Esophagus squamous epithelium (tissue), 5 donors: ENCODE data around the gene PTPRQ. TPM values are rescaled to one million over a fixed set of nuclear protein-coding genes. Genes with fewer than 3 reads are reported as not detected.
"Not testable (repeated sequence)": the region's sequence is repeated elsewhere in the genome, so short reads cannot be mapped to it uniquely, and the experiment has no call there.

Experiments
- DNase-seq: peaks from one replicate; lab custom pipeline; 2025; lab: John Stamatoyannopoulos, UW
- H3K27ac ChIP-seq, 4 donors: fragments of 200-600 bp; sonication (generic); one replicate each; pipeline ENCODE4 v1.5.1; 2016 to 2019; ENCODE audit warnings: mild to moderate bottlenecking in 1 of 4
- H3K27me3 ChIP-seq, 4 donors: fragments of 200-600 bp; sonication (generic); 1 replicate in 3 of 4; 2 replicates in 1 of 4; pipeline versions ENCODE4 v1.5.1 to v1.6.0; 2017 to 2021; ENCODE audit warnings: antibody characterized with exemption in 1 of 4
- H3K36me3 ChIP-seq, 3 donors: fragments of 200-600 bp; sonication (generic); one replicate each; pipeline ENCODE4 v1.5.1; 2016 to 2019
- H3K4me1 ChIP-seq, 3 donors: fragments of 200-600 bp; sonication (generic); one replicate each; pipeline ENCODE4 v1.5.1; 2017 to 2019
- H3K4me3 ChIP-seq, 4 donors: fragments of 200-600 bp; sonication (generic); 1 replicate in 3 of 4; 2 replicates in 1 of 4; pipeline ENCODE4 v1.5.1; 2016 to 2019; ENCODE audit warnings: mild to moderate bottlenecking in 2 of 4, moderate library complexity in 1 of 4
- H3K9me3 ChIP-seq, 3 donors: fragments of 200-600 bp; sonication (generic); one replicate each; pipeline ENCODE4 v1.5.1; 2016 to 2019
- POLR2A ChIP-seq, 4 donors: fragments of 450-650 bp; IDR thresholded peaks; one replicate each; pipeline ENCODE4 v1.6.1; 2017; ENCODE audit warnings: antibody characterized with exemption in 4 of 4, mild to moderate bottlenecking in 4 of 4, moderate library complexity in 3 of 4
- WGBS, 2 donors: methylation state at CpG; one replicate each; pipeline ENCODE4 v1.1.5; 2018; 5-methylcytosine and 5-hydroxymethylcytosine counted together
- intact Hi-C: fragments of 100-400 bp; cut with DNase I; formaldehyde crosslinking; loops from one replicate; pipeline ENCODE4 v1.15.0; 2022
- total RNA-seq, 4 donors: library from RNA; depleted of rRNA; stranded (reverse); fragments of >200 nt; gene quantifications; one replicate each; pipeline ENCODE4 v1.1.0, GENCODE V29; 2016
- TF ChIP-seq, protein P1 (sequence below), 6 experiments: fragments of 450-650 bp in 4 of 6; fragments of 200-600 bp in 2 of 6; sonication (generic) in 2 of 6; IDR thresholded peaks; one replicate each; pipeline ENCODE4 v1.5.1; 2016 to 2019; ENCODE audit warnings: antibody characterized with exemption in 6 of 6, mild to moderate bottlenecking in 4 of 6, moderate library complexity in 4 of 6
- donor health status: DM: yes; HTN: yes; CAD: no.

The PTPRQ gene
- total RNA-seq, 4 donors from 2014 or later: 0.19 to 0.44 (median 0.31) TPM; not detected in 1

DNA sequence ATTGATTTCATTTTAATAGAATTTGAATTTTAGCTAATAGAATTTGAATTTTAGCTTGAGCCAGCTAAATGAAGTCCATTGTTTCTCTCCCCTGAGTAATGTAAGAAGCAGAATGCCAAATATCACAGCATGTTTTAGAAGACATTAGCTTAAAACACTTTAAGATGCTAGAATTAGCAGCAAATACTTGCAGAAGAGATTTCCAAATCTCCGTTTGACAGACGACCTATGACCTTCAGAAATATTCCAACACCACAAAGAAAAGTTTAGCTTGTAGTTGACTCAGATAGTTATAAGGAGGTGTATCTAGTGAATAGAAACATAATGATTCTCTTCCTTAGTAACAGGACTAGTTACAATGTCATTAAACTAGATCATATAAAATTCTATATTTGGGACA lies 211.7 kb downstream of the PTPRQ start:
- Histone ChIP-seq H3K4me1 (no peaks in the 10 kb centered on the region), H3K4me3 (no peak overlapping the region), H3K27me3 (no peaks in the 10 kb centered on the region), H3K36me3 (no peaks in the 10 kb centered on the region), H3K9me3 (no peaks in the 10 kb centered on the region), H3K27ac (no peak overlapping the region)
- 45 to 53% methylated on average over 2 of the region's 2 CpGs for WGBS, 2 donors
- no peak for DNase-seq
- intact Hi-C loops: no loop called here
- TF ChIP-seq POLR2A (IDR thresholded peaks at IDR 0.05): no peak
- TF ChIP-seq, protein P1, sequence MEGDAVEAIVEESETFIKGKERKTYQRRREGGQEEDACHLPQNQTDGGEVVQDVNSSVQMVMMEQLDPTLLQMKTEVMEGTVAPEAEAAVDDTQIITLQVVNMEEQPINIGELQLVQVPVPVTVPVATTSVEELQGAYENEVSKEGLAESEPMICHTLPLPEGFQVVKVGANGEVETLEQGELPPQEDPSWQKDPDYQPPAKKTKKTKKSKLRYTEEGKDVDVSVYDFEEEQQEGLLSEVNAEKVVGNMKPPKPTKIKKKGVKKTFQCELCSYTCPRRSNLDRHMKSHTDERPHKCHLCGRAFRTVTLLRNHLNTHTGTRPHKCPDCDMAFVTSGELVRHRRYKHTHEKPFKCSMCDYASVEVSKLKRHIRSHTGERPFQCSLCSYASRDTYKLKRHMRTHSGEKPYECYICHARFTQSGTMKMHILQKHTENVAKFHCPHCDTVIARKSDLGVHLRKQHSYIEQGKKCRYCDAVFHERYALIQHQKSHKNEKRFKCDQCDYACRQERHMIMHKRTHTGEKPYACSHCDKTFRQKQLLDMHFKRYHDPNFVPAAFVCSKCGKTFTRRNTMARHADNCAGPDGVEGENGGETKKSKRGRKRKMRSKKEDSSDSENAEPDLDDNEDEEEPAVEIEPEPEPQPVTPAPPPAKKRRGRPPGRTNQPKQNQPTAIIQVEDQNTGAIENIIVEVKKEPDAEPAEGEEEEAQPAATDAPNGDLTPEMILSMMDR (IDR thresholded peaks at IDR 0.05): no peak

- Histone ChIP-seq H3K4me3 (no peak overlapping the region), H3K27ac (no peak overlapping the region), H3K36me3 (no peaks in the 10 kb centered on the region), H3K9me3 (no peaks in the 10 kb centered on the region), H3K27me3 (no peaks in the 10 kb centered on the region), H3K4me1 (no peaks in the 10 kb centered on the region)
- TF ChIP-seq, protein P1 (IDR thresholded peaks at IDR 0.05): no peak
- no peak for TF ChIP-seq POLR2A (IDR thresholded peaks at IDR 0.05)
- intact Hi-C loops: no loop called here
- WGBS, 2 donors: 67 to 72% methylated on average over 5 of the region's 5 CpGs
- no peak for DNase-seq
These were observed 215.6 kb downstream of the PTPRQ start for GRCh38 chr12:80659512-80660063.

DNA sequence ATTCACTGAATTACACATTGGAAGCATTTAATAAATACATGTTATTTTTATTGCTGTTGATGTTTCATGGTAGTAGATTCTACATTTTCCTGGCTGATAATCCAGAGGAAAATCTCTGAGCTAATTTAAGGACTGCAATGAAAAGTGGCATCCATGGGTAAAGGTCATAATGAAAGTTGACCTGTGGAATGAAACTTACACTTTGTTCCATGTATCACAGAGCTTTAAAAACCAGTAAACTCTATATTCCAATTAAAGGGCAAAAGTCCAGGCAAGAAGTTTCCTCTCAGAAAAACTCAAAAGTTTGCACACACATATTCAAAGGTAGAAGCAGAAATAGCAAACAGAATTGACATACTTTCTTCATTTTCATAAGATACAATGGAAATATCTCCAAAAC lies 218.6 kb downstream of the PTPRQ start:
- TF ChIP-seq, protein P1 (IDR thresholded peaks at IDR 0.05): no peak
- TF ChIP-seq POLR2A (IDR thresholded peaks at IDR 0.05): no peak
- no peak overlapping the region for H3K27ac ChIP-seq
- intact Hi-C loops: no loop called here
- H3K36me3 ChIP-seq: no peaks in the 10 kb centered on the region
- no peaks in the 10 kb centered on the region for H3K4me1 ChIP-seq
- no peaks in the 10 kb centered on the region for H3K9me3 ChIP-seq
- H3K4me3 ChIP-seq: no peak overlapping the region
- no peaks in the 10 kb centered on the region for H3K27me3 ChIP-seq
- no peak for DNase-seq

GRCh38 chr12:80670214-80670613 lies 226.2 kb downstream of the PTPRQ start:
- Histone ChIP-seq H3K36me3 (no peaks in the 10 kb centered on the region), H3K27ac (no peak overlapping the region), H3K27me3 (no peaks in the 10 kb centered on the region), H3K4me1 (no peaks in the 10 kb centered on the region), H3K9me3 (no peaks in the 10 kb centered on the region), H3K4me3 (no peak overlapping the region)
- TF ChIP-seq, protein P1 (IDR thresholded peaks at IDR 0.05): no peak
- no peak for TF ChIP-seq POLR2A (IDR thresholded peaks at IDR 0.05)
- no peak for DNase-seq
- 60% methylated on average over 5 of the region's 5 CpGs for WGBS, 2 donors
- intact Hi-C loops: no loop called here

DNA sequence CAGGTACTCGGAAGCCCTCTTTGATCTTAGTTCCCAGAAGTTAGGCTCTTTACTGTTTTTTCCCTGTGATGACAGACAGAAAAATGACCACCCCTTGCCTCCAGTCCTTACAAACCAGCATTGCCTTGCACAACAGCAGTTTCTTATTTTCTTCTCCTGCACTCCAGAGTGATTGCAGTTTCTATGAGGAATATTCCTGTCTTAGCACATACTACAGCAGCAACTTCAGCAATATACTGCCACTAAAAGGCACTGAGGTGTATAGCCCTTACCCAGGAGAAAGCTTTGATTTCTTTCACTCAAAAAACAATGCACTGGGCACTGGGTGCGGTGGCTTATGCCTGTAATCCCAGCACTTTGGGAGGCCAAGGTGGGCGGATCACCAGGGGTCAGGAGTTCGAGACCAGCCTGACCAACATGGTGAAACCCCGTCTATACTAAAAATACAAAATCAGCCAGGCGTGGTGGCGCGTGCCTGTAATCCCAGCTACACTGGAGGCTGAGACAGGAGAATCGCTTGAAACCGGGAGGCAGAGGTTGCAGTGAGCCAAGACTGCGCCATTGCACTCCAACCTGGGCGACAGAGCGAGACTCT lies 232.1 kb downstream of the PTPRQ start:
- H3K4me1 ChIP-seq, H3K4me3 ChIP-seq, H3K27ac ChIP-seq, DNase-seq, H3K27me3 ChIP-seq, intact Hi-C loops, H3K36me3 ChIP-seq, H3K9me3 ChIP-seq: not testable (repeated sequence)
- WGBS, 2 donors: 76 to 85% methylated on average over 4 to 5 of the region's 13 CpGs
